ENCODE data around the gene FYN.

Gene FYN

GRCh38 chr6:111873178-111874024 is at the start of gene FYN:
Gene FYN (minus strand): TSS chr6:111873452. CDS start chr6:111720051, 153,401 bp downstream.
- peak; percentile 71 for TF ChIP-seq L3MBTL2 (conservative IDR thresholded peaks at IDR 0.05)
- TF ChIP-seq NFRKB (IDR thresholded peaks at IDR 0.05): no peak
- peak; percentile 84; the same call in 1 of the 2 replicates for TF ChIP-seq CTBP1 (IDR thresholded peaks at IDR 0.05; ENCODE audit: borderline replicate concordance)
- TF ChIP-seq FOXM1 (IDR thresholded peaks at IDR 0.05; ENCODE audit: borderline replicate concordance): no peak
- TF ChIP-seq FOXA1 (IDR thresholded peaks at IDR 0.05): no peak
- peak; percentile 65; the same call in 1 of the 2 replicates for TF ChIP-seq SP1 (IDR thresholded peaks at IDR 0.05)
- TF ChIP-seq ZNF384 (IDR thresholded peaks at IDR 0.05): no peak
- TF ChIP-seq LEF1 (IDR thresholded peaks at IDR 0.05; ENCODE audit: borderline replicate concordance): no peak
- TF ChIP-seq SUZ12 (IDR thresholded peaks at IDR 0.05): no peak
- TF ChIP-seq FOXK2 (IDR thresholded peaks at IDR 0.05): no peak
- TF ChIP-seq, protein P1, sequence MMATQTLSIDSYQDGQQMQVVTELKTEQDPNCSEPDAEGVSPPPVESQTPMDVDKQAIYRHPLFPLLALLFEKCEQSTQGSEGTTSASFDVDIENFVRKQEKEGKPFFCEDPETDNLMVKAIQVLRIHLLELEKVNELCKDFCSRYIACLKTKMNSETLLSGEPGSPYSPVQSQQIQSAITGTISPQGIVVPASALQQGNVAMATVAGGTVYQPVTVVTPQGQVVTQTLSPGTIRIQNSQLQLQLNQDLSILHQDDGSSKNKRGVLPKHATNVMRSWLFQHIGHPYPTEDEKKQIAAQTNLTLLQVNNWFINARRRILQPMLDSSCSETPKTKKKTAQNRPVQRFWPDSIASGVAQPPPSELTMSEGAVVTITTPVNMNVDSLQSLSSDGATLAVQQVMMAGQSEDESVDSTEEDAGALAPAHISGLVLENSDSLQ (IDR thresholded peaks at IDR 0.05): peak; percentile 100
- no peak for TF ChIP-seq BHLHE40 (IDR thresholded peaks at IDR 0.05; ENCODE audit: borderline replicate concordance)
- TF ChIP-seq ARNT (IDR thresholded peaks at IDR 0.05): no peak
- no peak for TF ChIP-seq ELF4 (IDR thresholded peaks at IDR 0.05)
- TF ChIP-seq HDGF (IDR thresholded peaks at IDR 0.05; ENCODE audit: borderline replicate concordance): 0 out of 2 replicates have a peak, but pooled peaks have one; percentile 47
- no peak for TF ChIP-seq TARDBP (IDR thresholded peaks at IDR 0.05)
- peak; percentile 99 for DNase-seq (ENCODE audit: extremely low spot score)
- ChIA-PET POLR2A (interaction anchor here (0.9 to 2.0 kb wide), 6 partner anchors 25 to 126 kb away, joined by 3 to 8 read pairs (median 4); no protein-coding TSS in a partner anchor), CTCF (interaction anchor here (0.6 to 1.3 kb wide), 7 partner anchors 52 to 614 kb away, joined by 3 to 5 read pairs (median 3); no protein-coding TSS in a partner anchor)

GRCh38 chr6:111922454-111923297 is 49.4 kb upstream of the FYN start:
- DNase-seq (ENCODE audit: extremely low spot score): no peak
- ChIA-PET CTCF (interaction anchor here (0.7 kb wide), 1 partner anchor 22 kb away, joined by 3 read pairs; no protein-coding TSS in a partner anchor), POLR2A (no interaction called here)
- TF ChIP-seq HDGF (IDR thresholded peaks at IDR 0.05; ENCODE audit: borderline replicate concordance) (no peak), LEF1 (IDR thresholded peaks at IDR 0.05; ENCODE audit: borderline replicate concordance) (no peak), FOXA1 (IDR thresholded peaks at IDR 0.05) (no peak), SUZ12 (IDR thresholded peaks at IDR 0.05) (no peak), L3MBTL2 (conservative IDR thresholded peaks at IDR 0.05) (no peak)
- TF ChIP-seq, protein P1 (IDR thresholded peaks at IDR 0.05): peak; percentile 64

- ChIA-PET POLR2A (interaction anchor here (1.0 kb wide), 1 partner anchor 12 kb away, joined by 4 read pairs; no protein-coding TSS in a partner anchor), CTCF (no interaction called here)
- no peak for DNase-seq (ENCODE audit: extremely low spot score)
- TF ChIP-seq ELF4 (IDR thresholded peaks at IDR 0.05): no peak
Observed at GRCh38 chr6:111921103-111921502, 47.9 kb upstream of the FYN start.

GRCh38 chr6:111920578-111920977 is 47.3 kb upstream of the FYN start:
- CTCF ChIA-PET: interaction anchor here (0.6 kb wide), 1 partner anchor 183 kb away, joined by 3 read pairs; no protein-coding TSS in a partner anchor
- TF ChIP-seq L3MBTL2 (conservative IDR thresholded peaks at IDR 0.05): no peak
- TF ChIP-seq, protein P1 (IDR thresholded peaks at IDR 0.05): no peak
- no peak for TF ChIP-seq CTBP1 (IDR thresholded peaks at IDR 0.05; ENCODE audit: borderline replicate concordance)
- POLR2A ChIA-PET: interaction anchor here (1.0 kb wide), 1 partner anchor 11 kb away, joined by 4 read pairs; no protein-coding TSS in a partner anchor
- no peak for DNase-seq (ENCODE audit: extremely low spot score)

DNA sequence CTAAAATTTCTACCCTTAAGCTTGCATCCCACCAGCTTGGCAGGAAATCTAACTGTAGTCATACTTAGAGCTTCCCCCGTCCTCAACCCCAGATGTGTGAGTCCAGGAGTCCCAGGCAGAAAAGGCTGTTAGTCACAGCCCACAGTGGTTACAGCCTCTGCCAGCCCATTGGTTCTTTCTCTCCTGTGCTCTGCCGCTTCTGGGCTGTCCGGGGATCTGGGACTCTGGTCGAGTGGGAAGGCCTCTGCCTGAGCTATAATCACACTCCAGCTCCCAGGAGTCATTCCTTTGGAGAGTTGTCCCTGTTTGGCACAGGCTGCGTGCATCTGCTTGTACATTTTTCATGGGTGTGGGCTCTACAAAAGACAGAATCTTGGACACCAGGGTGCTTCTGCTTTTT is 45.6 kb upstream of the FYN start:
- DNase-seq (ENCODE audit: extremely low spot score): no peak
- no peak for TF ChIP-seq FOXA1 (IDR thresholded peaks at IDR 0.05)
- TF ChIP-seq, protein P1 (IDR thresholded peaks at IDR 0.05): no peak
- CTCF ChIA-PET: no interaction called here
- POLR2A ChIA-PET: no interaction called here

DNA sequence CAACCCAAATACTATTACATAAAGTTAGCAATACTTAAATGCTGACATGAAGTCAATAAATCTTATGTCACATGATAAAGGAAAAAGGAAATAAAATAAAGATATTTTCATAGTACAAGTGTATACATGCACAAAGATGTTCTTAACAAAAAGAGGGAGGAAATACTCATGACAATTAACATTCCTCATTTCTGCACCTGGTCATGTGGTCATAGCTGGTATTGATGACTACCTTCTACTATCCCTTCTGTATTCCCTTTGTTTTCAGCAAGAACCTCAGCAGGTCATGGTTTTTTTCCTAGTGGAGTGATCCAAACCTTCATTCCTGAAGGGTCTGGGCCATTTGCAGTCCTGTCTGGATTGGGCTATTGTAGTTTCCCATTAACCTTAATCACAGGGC is 43.5 kb upstream of the FYN start:
- ChIA-PET POLR2A (no interaction called here), CTCF (interaction anchor here (0.5 kb wide), 1 partner anchor 165 kb away, joined by 3 read pairs; no protein-coding TSS in a partner anchor)
- no peak for DNase-seq (ENCODE audit: extremely low spot score)
- TF ChIP-seq, protein P1 (IDR thresholded peaks at IDR 0.05): peak; percentile 6; the same call in 1 of the 2 replicates
- TF ChIP-seq FOXA1 (IDR thresholded peaks at IDR 0.05): no peak
